H1 (cell line): ENCODE data around the gene CC2D2A. TPM values are rescaled to one million over a fixed set of nuclear protein-coding genes. Genes with fewer than 3 reads are reported as not detected.

Experiments
- CTCF ChIA-PET: fragments of 300-600 bp; sonication (Branson Sonifier 250); formaldehyde crosslinking; loops from one replicate; lab custom pipeline; 2021; ENCODE audit not compliant: partially characterized antibody; lab: Charles Lee
- POLR2A ChIA-PET: fragments of 300-600 bp; sonication (Branson Sonifier 250); formaldehyde crosslinking; loops from one replicate; lab custom pipeline; 2021; ENCODE audit warnings: inconsistent platforms; ENCODE audit not compliant: partially characterized antibody; lab: Charles Lee
- DNase-seq, 2 experiments: peaks; one replicate each; pipeline versions ENCODE4 v3.0.0 to v3.0.0-alpha.2; 2010 to 2022; ENCODE audit warnings: low spot score in 2 of 2, low read depth in 1 of 2, mixed read lengths in 1 of 2
- FAIRE-seq: peaks from 2 replicates; lab custom pipeline; 2011; peaks lifted over from hg19 to GRCh38; lab: Jason Lieb, UNC
- H2AFZ ChIP-seq: 2 replicates; pipeline ENCODE4 v1.8.1; 2012; ENCODE audit warnings: low read length, inconsistent platforms
- H2AK5ac ChIP-seq: 2 replicates; pipeline ENCODE4 v1.6.1; 2013; ENCODE audit warnings: low read depth, low read length
- H2BK120ac ChIP-seq: replicated peaks from 2 replicates; pipeline ENCODE3; 2013; ENCODE audit warnings: low read depth, low read length, inconsistent platforms
- H2BK12ac ChIP-seq: 2 replicates; pipeline ENCODE4 v1.6.1; 2013; ENCODE audit warnings: low read depth, low read length
- H2BK15ac ChIP-seq: 2 replicates; pipeline ENCODE4 v1.6.1; 2013; ENCODE audit warnings: low read length
- H2BK20ac ChIP-seq: 2 replicates; pipeline ENCODE4 v1.6.1; 2013; ENCODE audit warnings: low read length
- H2BK5ac ChIP-seq: 2 replicates; pipeline ENCODE4 v1.6.1; 2013; ENCODE audit warnings: low read depth, low read length
- H3K14ac ChIP-seq: 2 replicates; pipeline ENCODE4 v1.6.1; 2013; ENCODE audit warnings: inconsistent platforms; ENCODE audit not compliant: insufficient read length
- H3K18ac ChIP-seq: 2 replicates; pipeline ENCODE4 v1.6.1; 2013; ENCODE audit warnings: low read length; ENCODE audit errors: extremely low read depth
- H3K23ac ChIP-seq: 2 replicates; pipeline ENCODE4 v1.6.1; 2013; ENCODE audit warnings: inconsistent platforms; ENCODE audit not compliant: insufficient read length
- H3K23me2 ChIP-seq: 2 replicates; pipeline ENCODE4 v1.6.1; 2013; ENCODE audit warnings: low read depth, low read length
- H3K27ac ChIP-seq: 2 replicates; pipeline ENCODE4 v1.6.1; 2011; ENCODE audit warnings: low read depth, low read length, inconsistent platforms
- H3K27me3 ChIP-seq, 4 experiments: replicated peaks in 1 of 4; 1 replicate in 1 of 4; 2 replicates in 3 of 4; pipeline versions ENCODE4 v1.6.1 to v1.8.1; 2011 to 2013; ENCODE audit warnings: low read length in 3 of 4, mild to moderate bottlenecking in 3 of 4, inconsistent platforms in 2 of 4, mixed read lengths in 2 of 4, moderate library complexity in 1 of 4; ENCODE audit not compliant: control insufficient read depth in 3 of 4, insufficient read depth in 3 of 4; ENCODE audit errors: extremely low read depth in 1 of 4
- H3K36me3 ChIP-seq, 4 experiments: 2 replicates each; pipeline versions ENCODE4 v1.6.1 to v1.8.1; 2011 to 2013; ENCODE audit warnings: mild to moderate bottlenecking in 4 of 4, low read length in 3 of 4, moderate library complexity in 2 of 4, control low read depth in 1 of 4, inconsistent platforms in 1 of 4; ENCODE audit not compliant: insufficient read depth in 4 of 4, control insufficient read depth in 2 of 4
- H3K4ac ChIP-seq: replicated peaks from 2 replicates; pipeline ENCODE3; 2013; ENCODE audit warnings: low read length, low read depth, mixed read lengths, inconsistent platforms; ENCODE audit not compliant: insufficient read length
- H3K4me1 ChIP-seq, 4 experiments: replicated peaks in 1 of 4; 1 replicate in 1 of 4; 2 replicates in 3 of 4; pipeline versions ENCODE4 v1.6.1 to v1.8.1; 2011 to 2013; ENCODE audit warnings: low read length in 3 of 4, inconsistent platforms in 2 of 4, mixed read lengths in 1 of 4; ENCODE audit not compliant: insufficient read depth in 4 of 4, control insufficient read depth in 3 of 4
- H3K4me2 ChIP-seq, 2 experiments: 2 replicates each; pipeline versions ENCODE4 v1.6.1 to v1.8.1; 2011 to 2013; ENCODE audit warnings: low read depth in 2 of 2, low read length in 2 of 2, control low read depth in 1 of 2, inconsistent platforms in 1 of 2, mild to moderate bottlenecking in 1 of 2; ENCODE audit not compliant: insufficient read depth in 1 of 2
- H3K4me3 ChIP-seq, 4 experiments: fragments of 200-600, 300-600 bp in 1 of 4; sonication (generic), shearing (Covaris generic), sonication (Bioruptor Twin) in 1 of 4; 2 replicates each; pipeline versions ENCODE4 v1.5.1 to v1.8.1; 2011 to 2016; ENCODE audit warnings: low read length in 4 of 4, low read depth in 3 of 4, control low read depth in 2 of 4, inconsistent platforms in 2 of 4, mild to moderate bottlenecking in 2 of 4, mixed read lengths in 1 of 4, moderate library complexity in 1 of 4; ENCODE audit not compliant: insufficient read depth in 2 of 4; ENCODE audit errors: extremely low read depth in 1 of 4
- H3K56ac ChIP-seq: replicated peaks from 2 replicates; pipeline ENCODE3; 2013; ENCODE audit warnings: low read depth, mild to moderate bottlenecking, mixed read lengths, low read length, inconsistent platforms; ENCODE audit not compliant: insufficient read length
- H3K79me1 ChIP-seq: 2 replicates; pipeline ENCODE4 v1.6.1; 2013; ENCODE audit warnings: low read depth, low read length, control low read depth
- H3K79me2 ChIP-seq, 2 experiments: 2 replicates each; pipeline versions ENCODE4 v1.6.1 to v1.8.1; 2012 to 2013; ENCODE audit warnings: low read length in 2 of 2, mild to moderate bottlenecking in 2 of 2, inconsistent platforms in 1 of 2; ENCODE audit not compliant: insufficient read depth in 2 of 2, control insufficient read depth in 1 of 2
- H3K9ac ChIP-seq, 4 experiments: replicated peaks in 1 of 4; 1 replicate in 1 of 4; 2 replicates in 3 of 4; pipeline versions ENCODE4 v1.6.1 to v1.8.1; 2011 to 2013; ENCODE audit warnings: low read depth in 3 of 4, low read length in 3 of 4, control low read depth in 2 of 4, mild to moderate bottlenecking in 2 of 4, moderate library complexity in 2 of 4, inconsistent platforms in 1 of 4; ENCODE audit errors: extremely low read depth in 1 of 4
- H3K9me3 ChIP-seq, 2 experiments: 2 replicates each; pipeline versions ENCODE4 v1.6.1 to v1.8.1; 2012 to 2013; ENCODE audit warnings: mild to moderate bottlenecking in 2 of 2, moderate library complexity in 2 of 2, control low read depth in 1 of 2, inconsistent platforms in 1 of 2, low read depth in 1 of 2, low read length in 1 of 2, mixed read lengths in 1 of 2; ENCODE audit not compliant: insufficient read depth in 2 of 2
- H4K20me1 ChIP-seq, 2 experiments: replicated peaks in 1 of 2; 2 replicates each; pipeline versions ENCODE3 to v1.8.1; 2011 to 2013; ENCODE audit warnings: inconsistent platforms in 2 of 2, low read length in 2 of 2, mild to moderate bottlenecking in 1 of 2; ENCODE audit not compliant: insufficient read depth in 2 of 2, control insufficient read depth in 1 of 2
- H4K5ac ChIP-seq: 2 replicates; pipeline ENCODE4 v1.6.1; 2013; ENCODE audit warnings: low read length, low read depth, mixed read lengths, inconsistent platforms; ENCODE audit not compliant: insufficient read length
- H4K8ac ChIP-seq: 2 replicates; pipeline ENCODE4 v1.8.0; 2013; ENCODE audit warnings: mild to moderate bottlenecking, moderate library complexity, low read length, inconsistent platforms; ENCODE audit not compliant: insufficient read depth; ENCODE audit errors: extremely low read depth
- H4K91ac ChIP-seq: replicated peaks from 2 replicates; pipeline ENCODE3; 2013; ENCODE audit warnings: low read length, mixed read lengths, inconsistent platforms; ENCODE audit not compliant: insufficient read length
- SRF ChIP-seq: IDR thresholded peaks from 2 replicates; pipeline ENCODE4 v1.6.1; 2011; ENCODE audit warnings: mild to moderate bottlenecking, low read depth, low read length, moderate library complexity
- WGBS, 2 experiments: shearing (Covaris generic) in 1 of 2; methylation state at CpG; one replicate each; pipeline versions ENCODE4 v1.1.6 to v1.1.7; 2013 to 2015; ENCODE audit warnings: low lambda C conversion rate in 2 of 2, mixed read lengths in 2 of 2, inconsistent platforms in 1 of 2, low coverage in 1 of 2, missing lambda C conversion rate in 1 of 2; ENCODE audit not compliant: insufficient replicate concordance in 2 of 2, insufficient coverage in 1 of 2, insufficient read length in 1 of 2; ENCODE audit errors: extremely low coverage in 1 of 2, missing lambda C conversion rate in 1 of 2; 5-methylcytosine and 5-hydroxymethylcytosine counted together
- polyA plus RNA-seq, 7 experiments: library from polyadenylated mRNA; depleted of rRNA in 3 of 7; stranded (reverse) in 5 of 7; unstranded in 2 of 7; fragments of >200 nt in 5 of 7; fragments of 200-250 nt in 2 of 7; gene quantifications; 1 replicate in 5 of 7; 2 replicates in 1 of 7; 4 replicates in 1 of 7; pipeline versions ENCODE4 v1.2.1 to v1.2.3, GENCODE V29; 2011 to 2013; ENCODE audit warnings: missing spikeins in 2 of 7, mixed read lengths in 2 of 7
- total RNA-seq: library from RNA; stranded (reverse); fragmentation: NEBNext Ultra II Directional; extraction: Animal tissue kit (Norgen Biotek cat#: 25700); gene quantifications from 2 replicates; pipeline ENCODE4 v1.2.1, GENCODE V29; 2021

Gene CC2D2A
- total and polyA plus RNA-seq, 2 of the 8 experiments (the other 6 are each of a cell fraction or from before 2014, with no cell fraction given): 11.0 to 12.2 TPM

DNA sequence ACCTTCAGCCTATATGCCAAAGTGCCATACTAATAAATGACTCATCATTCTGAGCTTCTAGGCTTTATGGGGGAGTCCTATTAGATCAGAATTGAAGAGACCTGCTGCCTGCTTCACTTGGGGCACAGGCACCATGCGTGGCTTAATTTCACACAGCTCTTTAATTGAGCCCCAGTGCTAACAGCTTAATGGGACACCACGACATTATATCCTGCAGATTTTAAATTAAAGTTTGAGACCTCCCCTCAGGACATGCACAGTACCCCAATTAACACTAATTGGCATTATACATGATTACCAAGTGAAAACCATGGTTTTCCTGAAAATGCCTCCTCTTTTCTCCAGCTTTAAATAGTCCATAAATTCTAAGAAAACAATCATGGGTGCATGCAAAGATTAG lies 35.0 kb upstream of the CC2D2A start:
- Histone ChIP-seq H3K4me2 (no peak overlapping the region), H3K79me2 (no peaks in the 10 kb centered on the region), H2AK5ac (no peak overlapping the region), H3K18ac (no peak overlapping the region), H3K56ac (no peak overlapping the region), H2BK15ac (no peak overlapping the region), H3K14ac (no peak overlapping the region), H3K79me1 (no peaks in the 10 kb centered on the region), H4K91ac (no peak overlapping the region), H2BK120ac (no peak overlapping the region), H3K27me3 (no peaks in the 10 kb centered on the region), H4K20me1 (no peaks in the 10 kb centered on the region), H3K23ac (no peak overlapping the region), H2BK12ac (no peak overlapping the region), H2BK5ac (no peak overlapping the region), H2BK20ac (no peak overlapping the region), H3K27ac (no peak overlapping the region), H3K23me2 (no peaks in the 10 kb centered on the region), H3K9me3 (no peaks in the 10 kb centered on the region), H2AFZ (no peak overlapping the region), H3K9ac (no peak overlapping the region), H3K36me3 (no peaks in the 10 kb centered on the region), H4K8ac (no peak overlapping the region), H4K5ac (no peak overlapping the region), H3K4me1 (no peaks in the 10 kb centered on the region), H3K4ac (no peak overlapping the region), H3K4me3 (no peak overlapping the region)
- ChIA-PET POLR2A (no interaction called here), CTCF (interaction anchor here (0.6 to 2.2 kb wide), 3 partner anchors 22 to 812 kb away, joined by 3 to 9 read pairs (median 3); no protein-coding TSS in a partner anchor)
- WGBS, 2 experiments: 83% methylated on average over 2 of the region's 2 CpGs; no CpG with 5 or more reads in 1 of the 2 experiments
- FAIRE-seq (no peak), DNase-seq (no peak)
- no peak for TF ChIP-seq SRF
